NCI-H2029 treated with DMSO at 0.1 percent for 48 hours (cell line): ENCODE results near the gene PCDH12.

Experiments
- DNase-seq: peaks from one replicate; lab custom pipeline; 2025; lab: John Stamatoyannopoulos, UW

PCDH12 gene

GRCh38 chr5:141908796-141909195 lies 49.2 kb downstream of the PCDH12 start:
- no peak for DNase-seq

DNA sequence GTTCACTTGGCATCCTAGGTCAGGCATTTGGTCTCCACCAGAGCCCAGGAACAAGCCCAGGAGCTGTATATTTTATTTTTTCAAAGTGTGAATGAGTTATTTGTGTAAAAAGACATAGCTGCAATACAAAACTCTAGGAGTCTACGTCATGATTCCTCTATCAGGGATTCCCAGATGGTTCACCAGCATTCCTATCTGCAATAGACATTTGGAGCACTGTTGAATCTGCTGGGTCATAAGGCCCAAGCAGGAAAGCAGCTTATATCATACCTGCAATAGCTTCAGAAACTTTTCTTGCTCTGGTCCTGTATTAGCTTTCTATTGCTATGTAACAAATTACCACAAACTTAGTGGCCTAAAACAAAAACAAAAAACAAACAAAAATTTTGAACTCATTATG lies 51.0 kb downstream of the PCDH12 start:
- no peak for DNase-seq

DNA sequence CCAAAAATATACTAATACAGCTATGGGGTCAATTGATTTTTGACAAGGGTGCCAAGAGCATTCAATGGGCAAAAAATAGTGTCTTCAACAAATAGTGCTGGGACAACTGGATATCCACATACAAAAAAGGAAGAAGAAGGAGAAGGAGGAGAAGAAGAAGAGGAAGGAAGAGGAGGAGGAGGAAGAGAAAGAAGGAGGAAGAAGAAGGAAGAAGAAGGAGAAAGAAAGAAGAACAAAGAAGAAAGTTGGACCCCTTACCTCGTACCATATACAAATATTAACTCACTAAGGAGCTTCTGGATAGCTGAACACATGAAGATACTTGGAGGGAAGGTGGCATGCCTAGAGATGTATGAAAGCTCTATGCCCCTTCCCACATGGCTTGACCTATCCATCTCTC lies 51.5 kb downstream of the PCDH12 start:
- no peak for DNase-seq

GRCh38 chr5:141904551-141904950 lies 53.5 kb downstream of the PCDH12 start:
- DNase-seq = no peak

GRCh38 chr5:141903261-141903660 lies 54.7 kb downstream of the PCDH12 start:
- DNase-seq = no peak

DNA sequence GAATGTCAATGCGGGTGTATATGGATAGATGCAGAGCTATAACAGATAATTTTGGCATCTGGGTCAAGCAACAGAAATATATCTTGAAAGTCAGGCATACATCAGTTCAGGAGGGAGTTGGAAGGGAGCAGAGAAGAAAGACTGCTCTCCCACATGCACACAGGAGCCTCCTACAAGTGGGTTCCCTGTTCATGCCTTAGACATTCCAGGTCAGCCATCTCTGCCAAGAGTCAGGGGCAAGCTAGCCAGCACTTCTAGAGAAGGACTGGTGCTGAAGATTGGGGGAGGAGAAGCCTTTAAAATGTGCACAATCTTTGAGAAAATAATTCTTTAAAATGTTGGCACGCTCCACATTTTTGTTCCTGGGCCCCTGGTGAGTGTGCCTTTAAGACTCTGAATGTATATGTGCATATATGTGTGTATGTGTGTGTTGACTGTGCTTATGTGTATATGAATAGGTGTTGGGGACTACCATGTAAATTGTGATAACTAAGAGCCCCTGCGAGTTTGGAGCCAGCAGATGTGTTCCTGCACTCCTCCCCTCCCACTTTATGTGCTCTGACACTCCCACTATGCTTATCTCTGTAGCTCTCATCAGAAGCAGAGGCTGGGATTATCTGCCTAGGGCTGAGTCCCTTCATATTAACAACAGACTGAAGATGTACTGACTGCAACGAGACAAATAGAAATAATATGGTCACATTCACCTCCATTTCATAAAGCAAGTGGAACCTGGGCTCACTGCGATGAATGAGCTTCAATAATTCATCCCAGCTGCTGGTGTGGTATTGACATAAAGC lies 55.8 kb downstream of the PCDH12 start:
- DNase-seq = no peak

GRCh38 chr5:141898448-141899049 lies 59.5 kb downstream of the PCDH12 start:
- no peak for DNase-seq

DNA sequence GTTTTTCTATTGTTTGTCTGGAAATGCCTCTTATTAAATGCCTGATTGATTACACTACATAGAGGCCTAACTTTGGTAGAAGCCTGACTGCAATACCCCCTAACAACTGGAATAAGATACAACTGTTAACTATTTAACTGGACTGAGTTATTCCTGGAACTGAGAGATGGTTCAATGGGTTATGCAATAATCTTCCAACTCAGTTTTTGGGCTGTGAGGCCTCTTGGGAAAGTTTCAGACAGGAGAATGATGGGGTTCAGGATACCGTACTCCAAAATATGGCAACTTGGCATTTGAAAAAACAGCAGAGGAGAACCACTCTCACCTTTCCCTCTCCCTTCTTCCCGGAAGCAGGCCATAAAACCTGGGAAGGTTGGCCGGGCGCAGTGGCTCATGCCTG lies 60.6 kb downstream of the PCDH12 start:
- DNase-seq = no peak
